Mucosa of descending colon (tissue), 3 donors: ENCODE measurements around the gene SGMS1. TPM values are rescaled to one million over a fixed set of nuclear protein-coding genes. Genes with fewer than 3 reads are reported as not detected.

ENCODE experiments used
- ATAC-seq: fragments of 200-7000 bp; cut with Tn5 transposase; one replicate; pipeline ENCODE4 v1.9.1; 2020; ENCODE audit warnings: mild to moderate bottlenecking, moderate library complexity
- DNase-seq, 3 donors: peaks; one replicate each; pipeline ENCODE4 v3.0.0-alpha.2; 2020
- H3K36me3 ChIP-seq: fragments of 200-600 bp; one replicate; pipeline ENCODE4 v1.8.0; 2021; ENCODE audit warnings: low read depth, mild to moderate bottlenecking
- H3K4me1 ChIP-seq: fragments of 200-600 bp; one replicate; pipeline ENCODE4 v1.8.0; 2021; ENCODE audit warnings: low read depth, mild to moderate bottlenecking
- H3K4me3 ChIP-seq: fragments of 200-600 bp; one replicate; pipeline ENCODE4 v1.8.0; 2021; ENCODE audit warnings: mild to moderate bottlenecking
- H3K9me3 ChIP-seq: fragments of 200-600 bp; one replicate; pipeline ENCODE4 v1.8.0; 2021; ENCODE audit warnings: mild to moderate bottlenecking
- CTCF ChIP-seq: fragments of 200-600 bp; IDR thresholded peaks from one replicate; pipeline ENCODE4 v1.8.0; 2022; ENCODE audit warnings: antibody characterized with exemption, mild to moderate bottlenecking
- intact Hi-C, 2 donors: fragments of 100-400 bp; cut with DNase I in 1 of 2; cut with micrococcal nuclease in 1 of 2; formaldehyde crosslinking; loops; one replicate each; pipeline versions ENCODE4 v1.11.0 to v1.11.1; 2022; cut with DNase I, micrococcal nuclease
- total RNA-seq, 3 donors: library from RNA; stranded (reverse); fragmentation: NEBNext Ultra II Directional in 2 of 3; extraction: Animal tissue kit (Norgen Biotek cat#: 25700) in 2 of 3; gene quantifications; one replicate each; pipeline versions ENCODE4 v1.2.1 to v1.2.4, GENCODE V29; 2021 to 2023
- donor health status: DM: no; HTN: no; CAD: no; lungs with moderate emphysema.
- donor health status: DM: no; HTN: no; CAD: no.
- donor health status: DM: no; HTN: yes; CAD: no.

Gene SGMS1
- total RNA-seq, 3 donors from 2014 or later, result 14.4 to 28.4 (median 20.0) TPM

DNA sequence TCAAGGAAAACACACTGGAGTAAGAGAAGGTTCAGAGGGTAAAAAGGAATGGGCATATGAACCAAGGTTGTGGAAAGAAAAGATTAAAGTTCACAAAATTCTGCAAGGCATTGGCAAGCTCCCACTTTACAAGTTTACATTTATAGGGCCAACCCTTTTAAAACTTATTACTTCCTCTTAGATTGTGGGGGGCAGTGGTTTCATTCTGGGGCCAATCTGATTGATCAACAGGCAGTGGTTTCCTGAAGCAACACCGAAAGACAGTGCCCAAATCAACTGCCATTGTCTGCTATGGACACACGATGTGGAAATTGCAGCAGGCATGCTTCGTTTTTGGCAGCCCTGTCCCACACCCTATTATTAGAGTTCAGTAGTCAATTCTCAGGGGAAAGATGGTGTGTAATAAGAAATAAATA, 154.0 kb downstream of the SGMS1 start:
- peak in 1 of 3 donors; percentile 20 for DNase-seq
- Histone ChIP-seq H3K36me3 (no peaks in the 10 kb centered on the region), H3K4me3 (no peak overlapping the region), H3K4me1 (peaks cover 20% of the 10 kb centered on the region), H3K9me3 (no peaks in the 10 kb centered on the region)
- peak; percentile 65 for ATAC-seq
- intact Hi-C loops, result no loop called here
- no peak for TF ChIP-seq CTCF

DNA sequence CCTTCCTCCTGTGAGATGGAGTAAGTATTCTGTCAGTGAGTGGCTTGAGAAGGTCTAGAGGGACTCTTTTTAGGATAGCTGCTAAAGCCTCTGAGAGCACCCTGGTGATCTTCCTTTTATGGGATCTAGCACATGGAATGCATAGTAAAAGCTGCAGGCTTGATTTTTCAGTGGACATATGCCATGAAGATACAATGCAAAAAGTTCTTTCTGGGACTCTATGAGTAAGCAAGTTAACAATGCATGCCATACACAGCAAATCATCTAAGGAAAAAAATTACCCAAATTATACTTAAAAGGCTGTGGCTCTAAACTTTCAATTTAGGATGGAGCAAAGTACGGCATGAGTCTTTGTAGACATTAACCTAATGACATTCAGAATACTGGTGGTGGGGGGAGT, 154.5 kb downstream of the SGMS1 start:
- intact Hi-C loops, result no loop called here
- Histone ChIP-seq H3K4me1 (peaks cover 20% of the 10 kb centered on the region), H3K36me3 (no peaks in the 10 kb centered on the region), H3K9me3 (no peaks in the 10 kb centered on the region), H3K4me3 (no peak overlapping the region)
- no peak for TF ChIP-seq CTCF
- ATAC-seq (no peak), DNase-seq (no peak)

DNA sequence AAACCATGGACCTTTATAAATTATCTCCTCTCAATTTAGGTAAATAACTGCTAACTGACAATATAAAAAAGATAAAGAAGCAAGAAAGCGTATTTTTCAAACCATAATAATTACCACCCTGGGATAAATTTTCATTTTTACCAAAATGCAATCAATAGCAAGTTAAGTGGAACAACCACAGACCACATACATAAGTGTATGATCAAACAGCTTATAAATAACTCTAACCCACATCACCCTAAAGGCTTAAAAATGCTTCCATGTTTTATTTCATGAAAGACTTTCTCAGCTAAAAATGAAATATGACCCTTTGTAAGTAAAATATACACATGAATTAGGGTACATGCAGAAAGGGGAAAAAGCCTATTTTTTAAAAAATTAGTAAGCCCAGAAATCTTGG, 156.5 kb downstream of the SGMS1 start:
- intact Hi-C loops, result no loop called here
- H3K9me3 ChIP-seq, result no peaks in the 10 kb centered on the region
- H3K36me3 ChIP-seq, result no peaks in the 10 kb centered on the region
- no peak overlapping the region for H3K4me3 ChIP-seq
- H3K4me1 ChIP-seq, result peaks cover 24% of the 10 kb centered on the region
- no peak for DNase-seq
- ATAC-seq, result no peak
- no peak for TF ChIP-seq CTCF

- TF ChIP-seq CTCF, result no peak
- Histone ChIP-seq H3K9me3 (no peaks in the 10 kb centered on the region), H3K36me3 (no peaks in the 10 kb centered on the region), H3K4me3 (no peak overlapping the region), H3K4me1 (peaks cover 19% of the 10 kb centered on the region)
- ATAC-seq (no peak), DNase-seq (peak in 1 of 3 donors; percentile 25)
- intact Hi-C loops, result no loop called here
Observed at GRCh38 chr10:50464004-50464409, 159.7 kb downstream of the SGMS1 start.

GRCh38 chr10:50461834-50462233, 161.9 kb downstream of the SGMS1 start:
- no peak for DNase-seq
- Histone ChIP-seq H3K4me1 (peaks cover 17% of the 10 kb centered on the region), H3K36me3 (no peaks in the 10 kb centered on the region), H3K4me3 (no peak overlapping the region), H3K9me3 (no peaks in the 10 kb centered on the region)
- TF ChIP-seq CTCF, result no peak
- peak; percentile 52 for ATAC-seq
- intact Hi-C loops, result no loop called here

GRCh38 chr10:50461123-50461522, 162.6 kb downstream of the SGMS1 start:
- DNase-seq (no peak), ATAC-seq (peak; percentile 77)
- TF ChIP-seq CTCF, result no peak
- Histone ChIP-seq H3K4me3 (no peak overlapping the region), H3K9me3 (no peaks in the 10 kb centered on the region), H3K36me3 (no peaks in the 10 kb centered on the region), H3K4me1 (peaks cover 17% of the 10 kb centered on the region)
- intact Hi-C loops, result no loop called here
